ENCODE measurements around the gene MIDN.

GRCh38 chr19:1264801-1265614 is 16.6 kb downstream of the MIDN start:
- no peak for TF ChIP-seq POLR2A (IDR thresholded peaks at IDR 0.05; ENCODE audit: low read depth)
- no peak for TF ChIP-seq CTCF (IDR thresholded peaks at IDR 0.05)
- TF ChIP-seq POLR2AphosphoS5 (IDR thresholded peaks at IDR 0.05) = peak; percentile 60 to 77
